Adrenal gland (tissue), 12 donors: ENCODE measurements around the gene CHD1. TPM values are rescaled to one million over a fixed set of nuclear protein-coding genes. Genes with fewer than 3 reads are reported as not detected.

Experiments
- DNase-seq, 7 donors: peaks; one replicate each; pipeline ENCODE4 v3.0.0-alpha.2; 2019 to 2020
- H3K27ac ChIP-seq, 5 donors: fragments of 200-600 bp; sonication (generic) in 4 of 5; 1 replicate in 3 of 5; 2 replicates in 2 of 5; pipeline versions ENCODE4 v1.5.1 to v1.8.0; 2016 to 2020; ENCODE audit warnings: mild to moderate bottlenecking in 1 of 5
- H3K27me3 ChIP-seq: fragments of 200-600 bp; 2 replicates; pipeline ENCODE4 v1.8.0; 2021
- H3K36me3 ChIP-seq, 2 donors: fragments of 200-600 bp; replicated peaks in 1 of 2; 1 replicate in 1 of 2; 2 replicates in 1 of 2; pipeline versions ENCODE4 v1.5.1 to v1.8.0; 2018 to 2022
- H3K4me1 ChIP-seq, 2 donors: fragments of 200-600 bp; replicated peaks in 1 of 2; 1 replicate in 1 of 2; 2 replicates in 1 of 2; pipeline versions ENCODE4 v1.5.1 to v1.8.0; 2018 to 2021
- H3K4me3 ChIP-seq, 4 donors: fragments of 200-600 bp; sonication (generic) in 3 of 4; one replicate each; pipeline ENCODE4 v1.5.1; 2016 to 2018
- H3K9me3 ChIP-seq, 3 donors: fragments of 200-600 bp; sonication (generic) in 1 of 3; replicated peaks in 1 of 3; 1 replicate in 2 of 3; 2 replicates in 1 of 3; pipeline versions ENCODE4 v1.5.1 to v1.8.0; 2016 to 2021
- POLR2A ChIP-seq, 2 donors: fragments of 450-650 bp; IDR thresholded peaks; one replicate each; pipeline ENCODE4 v1.6.1; 2017; ENCODE audit warnings: antibody characterized with exemption in 2 of 2, mild to moderate bottlenecking in 2 of 2, moderate library complexity in 1 of 2
- WGBS, 4 donors: extraction: QIAGEN DNeasy Blood & Tissue Kit in 2 of 4; methylation state at CpG; one replicate each; pipeline versions ENCODE4 v1.1.5 to v1.1.7; 2013 to 2017; 5-methylcytosine and 5-hydroxymethylcytosine counted together
- intact Hi-C, 2 donors: fragments of 100-400 bp; cut with DNase I; formaldehyde crosslinking; loops; one replicate each; pipeline versions ENCODE4 v1.14.1 to v1.15.0; 2022 to 2023
- polyA plus RNA-seq, 3 donors: library from polyadenylated mRNA; stranded (reverse); fragments of 200-250 nt in 2 of 3; fragments of 350-450 nt in 1 of 3; fragmentation: Illumina TruSeq in 1 of 3; extraction: RNeasy Lipid Tissue Mini Kit (QIAGEN cat#74804) in 1 of 3; gene quantifications; one replicate each; pipeline ENCODE4 v1.2.3, GENCODE V29; 2013 to 2014
- total RNA-seq, 9 donors: library from RNA; depleted of rRNA in 4 of 9; stranded (reverse); fragments of >200 nt in 4 of 9; fragments of 120-200 nt in 1 of 9; fragmentation: NEBNext Ultra II Directional in 1 of 9; extraction: Animal tissue kit (Norgen Biotek cat#: 25700) in 1 of 9; gene quantifications; one replicate each; pipeline versions ENCODE4 v1.1.0 to v1.2.4, GENCODE V29; 2013 to 2023
- TF ChIP-seq, protein P1 (sequence below), 6 experiments: fragments of 450-650 bp in 4 of 6; fragments of 200-600 bp in 2 of 6; sonication (generic) in 1 of 6; IDR thresholded peaks; 1 replicate in 5 of 6; 2 replicates in 1 of 6; pipeline versions ENCODE4 v1.5.1 to v1.8.0; 2016 to 2021; ENCODE audit warnings: antibody characterized with exemption in 6 of 6, mild to moderate bottlenecking in 2 of 6, moderate library complexity in 1 of 6
- donor health status: healthy with polysubstance abuse.
- donor health status: Bipolar disorder and iron deficiency.
- donor health status: DM: yes; HTN: yes; CAD: no.
- donor health status: DM: no; HTN: no; CAD: no.
- donor health status: DM: no; HTN: no; CAD: no.
- donor health status: DM: yes; HTN: yes; CAD: no.

CHD1 gene
- total and polyA plus RNA-seq, 12 donors, result 16.0 to 64.9 (median 27.9) TPM

DNA sequence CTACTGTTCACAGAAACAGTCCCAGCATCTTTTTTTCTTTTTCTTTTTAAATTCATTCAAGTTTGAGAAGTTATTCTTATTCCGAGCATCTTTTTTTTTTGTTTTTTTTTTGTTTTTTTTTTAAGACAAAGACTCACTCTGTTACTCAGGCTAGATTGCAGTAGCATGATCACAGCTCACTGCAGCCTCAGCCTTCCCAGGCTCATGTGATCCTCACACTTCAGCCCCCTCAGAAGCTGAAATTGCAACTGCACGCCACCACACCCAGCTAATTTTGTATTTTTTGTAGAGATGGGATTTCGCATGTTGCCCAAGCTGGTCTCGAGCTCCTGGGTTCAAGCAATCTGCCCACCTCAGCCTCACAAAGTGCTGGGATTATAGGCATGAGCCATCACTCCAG lies 36.4 kb upstream of the CHD1 start:
- no peaks in the 10 kb centered on the region for H3K27me3 ChIP-seq
- no peak for TF ChIP-seq POLR2A (IDR thresholded peaks at IDR 0.05)
- TF ChIP-seq, protein P1, sequence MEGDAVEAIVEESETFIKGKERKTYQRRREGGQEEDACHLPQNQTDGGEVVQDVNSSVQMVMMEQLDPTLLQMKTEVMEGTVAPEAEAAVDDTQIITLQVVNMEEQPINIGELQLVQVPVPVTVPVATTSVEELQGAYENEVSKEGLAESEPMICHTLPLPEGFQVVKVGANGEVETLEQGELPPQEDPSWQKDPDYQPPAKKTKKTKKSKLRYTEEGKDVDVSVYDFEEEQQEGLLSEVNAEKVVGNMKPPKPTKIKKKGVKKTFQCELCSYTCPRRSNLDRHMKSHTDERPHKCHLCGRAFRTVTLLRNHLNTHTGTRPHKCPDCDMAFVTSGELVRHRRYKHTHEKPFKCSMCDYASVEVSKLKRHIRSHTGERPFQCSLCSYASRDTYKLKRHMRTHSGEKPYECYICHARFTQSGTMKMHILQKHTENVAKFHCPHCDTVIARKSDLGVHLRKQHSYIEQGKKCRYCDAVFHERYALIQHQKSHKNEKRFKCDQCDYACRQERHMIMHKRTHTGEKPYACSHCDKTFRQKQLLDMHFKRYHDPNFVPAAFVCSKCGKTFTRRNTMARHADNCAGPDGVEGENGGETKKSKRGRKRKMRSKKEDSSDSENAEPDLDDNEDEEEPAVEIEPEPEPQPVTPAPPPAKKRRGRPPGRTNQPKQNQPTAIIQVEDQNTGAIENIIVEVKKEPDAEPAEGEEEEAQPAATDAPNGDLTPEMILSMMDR (IDR thresholded peaks at IDR 0.05), result no peak
- H3K36me3 ChIP-seq, result no peaks in the 10 kb centered on the region
- H3K4me3 ChIP-seq, result no peak overlapping the region
- intact Hi-C loops, result no loop called here
- no peak for DNase-seq
- H3K27ac ChIP-seq, result no peak overlapping the region
- H3K9me3 ChIP-seq, result peaks cover 0 to 3% (median 0%) of the 10 kb centered on the region in 3 donors
- H3K4me1 ChIP-seq, result no peaks in the 10 kb centered on the region
- 90 to 96% (median 92%) methylated on average over 4 of the region's 4 CpGs for WGBS, 4 donors

DNA sequence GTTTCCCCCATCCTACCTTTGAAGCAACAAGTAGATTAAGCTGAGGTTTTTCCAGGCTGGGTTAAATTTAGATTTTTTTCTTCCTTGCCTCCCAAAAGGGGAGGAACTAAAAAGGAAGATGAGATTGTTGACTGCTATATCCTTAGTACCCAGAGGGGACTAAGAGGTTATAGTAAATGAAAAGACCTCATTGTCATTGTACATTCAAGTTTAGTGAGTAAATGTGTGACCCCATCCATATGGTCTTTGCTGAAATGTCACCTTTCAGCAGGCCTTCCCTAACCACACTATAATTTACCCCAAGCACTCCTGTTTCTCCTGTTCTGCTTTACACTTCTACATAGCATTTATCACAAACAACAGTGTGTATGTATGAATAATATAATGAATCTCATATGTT lies 35.8 kb upstream of the CHD1 start:
- DNase-seq, result no peak
- H3K27me3 ChIP-seq, result no peaks in the 10 kb centered on the region
- no peaks in the 10 kb centered on the region for H3K4me1 ChIP-seq
- H3K27ac ChIP-seq, result no peak overlapping the region
- intact Hi-C loops, result no loop called here
- no peaks in the 10 kb centered on the region for H3K36me3 ChIP-seq
- H3K4me3 ChIP-seq, result no peak overlapping the region
- peaks cover 0 to 3% (median 0%) of the 10 kb centered on the region in 3 donors for H3K9me3 ChIP-seq
- TF ChIP-seq POLR2A (IDR thresholded peaks at IDR 0.05), result no peak
- TF ChIP-seq, protein P1 (IDR thresholded peaks at IDR 0.05), result no peak

DNA sequence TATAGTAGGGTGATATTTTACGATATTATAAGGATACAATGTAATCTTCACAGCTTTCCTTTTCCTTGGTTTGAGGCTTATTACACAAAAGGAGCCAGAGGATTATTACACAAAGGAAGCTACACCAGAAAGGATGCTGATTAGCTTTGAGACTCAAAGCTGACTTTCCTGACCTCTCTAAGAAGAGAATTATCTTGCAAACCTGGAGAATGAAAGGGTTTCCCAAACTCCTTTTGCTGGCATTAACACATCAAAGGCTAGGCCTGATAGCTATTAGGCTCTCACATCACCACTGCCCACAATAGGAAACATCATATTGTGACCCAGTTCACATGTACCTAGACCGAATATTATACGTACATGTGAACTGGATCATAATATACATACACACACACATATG lies 34.2 kb upstream of the CHD1 start:
- intact Hi-C loops, result no loop called here
- no peak for DNase-seq
- H3K4me1 ChIP-seq, result no peaks in the 10 kb centered on the region
- no peaks in the 10 kb centered on the region for H3K27me3 ChIP-seq
- H3K36me3 ChIP-seq, result no peaks in the 10 kb centered on the region
- H3K9me3 ChIP-seq, result peaks cover 0 to 3% (median 0%) of the 10 kb centered on the region in 3 donors
- H3K27ac ChIP-seq, result no peak overlapping the region
- TF ChIP-seq POLR2A (IDR thresholded peaks at IDR 0.05), result no peak
- TF ChIP-seq, protein P1 (IDR thresholded peaks at IDR 0.05), result no peak
- no peak overlapping the region for H3K4me3 ChIP-seq
- WGBS, 4 donors, result 71 to 91% (median 82%) methylated on average over 3 of the region's 3 CpGs

DNA sequence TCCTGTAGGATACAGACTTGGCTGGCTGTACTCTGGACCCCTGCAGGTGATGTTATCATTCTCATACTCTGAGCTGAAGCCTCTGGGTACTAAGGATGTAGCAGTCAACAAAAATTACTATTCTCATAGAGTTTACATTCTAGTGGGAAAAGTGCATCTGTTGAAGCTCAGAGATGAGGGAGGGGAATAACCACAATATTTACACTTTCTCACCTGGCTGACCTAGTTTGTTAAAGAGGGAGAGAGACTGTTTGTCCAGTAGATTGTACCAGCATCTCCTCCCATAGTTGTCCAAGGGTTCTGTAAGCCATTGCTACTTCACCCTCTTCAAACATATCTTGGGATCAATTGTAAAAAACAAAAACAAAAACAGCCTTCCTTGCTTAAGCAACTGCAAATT lies 33.8 kb upstream of the CHD1 start:
- no peak for TF ChIP-seq POLR2A (IDR thresholded peaks at IDR 0.05)
- TF ChIP-seq, protein P1 (IDR thresholded peaks at IDR 0.05), result no peak
- intact Hi-C loops, result no loop called here
- Histone ChIP-seq H3K4me1 (no peaks in the 10 kb centered on the region), H3K36me3 (no peaks in the 10 kb centered on the region), H3K9me3 (peaks cover 0 to 3% (median 0%) of the 10 kb centered on the region in 3 donors), H3K27ac (no peak overlapping the region), H3K4me3 (no peak overlapping the region), H3K27me3 (no peaks in the 10 kb centered on the region)
- no peak for DNase-seq
